GM18867 (cell line): ENCODE measurements around the gene NR2F6.

ENCODE experiments used
- ATAC-seq: cut with Tn5 transposase; IDR thresholded peaks from one replicate; pipeline ENCODE4 v1.9.1; 2021; ENCODE audit warnings: mild to moderate bottlenecking, moderate library complexity; ENCODE audit not compliant: unreplicated experiment

The NR2F6 gene

DNA sequence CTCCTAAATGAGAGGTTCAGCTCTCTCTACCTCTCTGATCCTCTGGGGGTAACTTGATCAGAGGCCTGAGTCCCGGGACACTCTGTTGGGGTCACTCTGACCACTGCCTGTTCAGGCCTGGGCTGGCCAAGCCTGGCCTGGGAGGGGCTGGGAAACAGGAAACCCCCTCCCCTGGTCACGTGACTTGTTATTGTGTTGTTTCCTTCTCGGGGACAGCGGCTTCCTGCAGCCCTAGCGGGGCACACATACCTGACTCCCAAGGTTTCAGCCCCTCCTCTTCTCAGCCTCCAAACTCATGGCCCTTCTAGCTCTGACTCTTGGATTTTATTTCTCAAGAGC lies 18.9 kb upstream of the NR2F6 start, which contains the start of gene USHBP1:
Gene USHBP1, minus strand, starts transcription at position 105 of the 339 bp plus-strand sequence. CDS start 446 bp downstream, outside the sequence.
- ATAC-seq, result no peak

DNA sequence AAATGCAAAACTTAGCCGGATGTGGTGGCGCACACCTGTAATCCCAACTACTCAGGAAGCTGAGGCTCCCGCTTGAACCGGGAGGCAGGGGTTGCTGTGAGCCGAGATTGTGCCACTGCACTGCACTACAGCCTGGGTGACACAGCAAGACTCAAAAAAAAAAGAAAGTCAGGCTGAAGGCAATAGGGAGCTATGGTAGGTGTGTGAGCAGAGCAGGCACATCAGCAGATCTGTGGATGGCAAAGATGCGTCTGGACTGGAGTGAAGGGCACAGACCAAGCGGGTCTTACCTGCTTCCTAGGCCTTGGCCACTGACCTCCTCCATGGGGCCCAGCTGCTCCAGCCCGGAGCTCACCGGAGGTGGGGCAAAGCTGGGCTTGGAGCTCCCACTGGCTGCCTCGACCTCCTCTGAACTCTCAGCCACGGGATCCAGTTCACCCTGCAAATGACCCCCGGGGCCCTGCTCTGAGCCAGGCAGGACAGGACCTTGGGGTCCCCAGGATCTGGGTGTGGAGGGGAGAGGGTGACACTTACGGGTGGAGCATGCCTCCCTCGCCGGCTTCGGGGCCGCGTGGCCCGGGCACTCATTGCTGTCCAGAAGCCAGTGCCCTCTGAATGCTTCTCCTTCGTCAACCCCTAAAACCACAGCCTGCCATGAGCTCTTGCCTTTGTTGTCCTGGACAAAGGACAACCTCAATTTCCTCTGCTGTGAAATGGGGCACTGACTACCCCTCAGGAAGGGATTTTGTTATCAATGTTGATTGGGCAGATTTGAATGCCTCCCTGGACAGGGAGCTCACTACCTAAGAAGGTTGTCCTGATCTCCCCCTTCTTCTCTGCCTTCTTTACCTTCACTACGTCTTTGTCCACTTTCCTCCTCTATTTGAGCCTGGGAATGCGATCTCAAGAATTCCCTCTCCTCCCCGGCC lies 18.3 kb upstream of the NR2F6 start:
- no peak for ATAC-seq

DNA sequence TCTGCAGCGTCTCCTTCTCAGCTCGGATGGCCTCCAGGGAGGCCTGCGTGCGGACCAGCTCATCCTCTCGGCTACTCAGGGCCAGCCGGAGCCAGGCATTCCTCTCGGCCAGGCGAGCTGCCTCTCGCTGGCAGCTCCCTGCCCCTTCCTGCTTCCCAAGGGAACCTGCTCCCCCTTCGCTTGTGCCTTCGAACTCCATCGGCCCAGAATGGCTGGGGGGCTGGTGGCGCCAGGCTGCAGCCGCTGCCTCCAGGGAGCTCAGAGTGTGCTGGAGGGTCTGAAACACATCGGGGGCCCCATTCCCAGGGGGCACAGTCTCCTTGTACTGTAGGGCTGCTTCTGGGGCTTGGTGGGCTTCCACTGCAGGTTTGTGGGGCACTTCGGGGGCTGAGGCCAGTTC lies 16.8 kb upstream of the NR2F6 start:
- ATAC-seq, result no peak

DNA sequence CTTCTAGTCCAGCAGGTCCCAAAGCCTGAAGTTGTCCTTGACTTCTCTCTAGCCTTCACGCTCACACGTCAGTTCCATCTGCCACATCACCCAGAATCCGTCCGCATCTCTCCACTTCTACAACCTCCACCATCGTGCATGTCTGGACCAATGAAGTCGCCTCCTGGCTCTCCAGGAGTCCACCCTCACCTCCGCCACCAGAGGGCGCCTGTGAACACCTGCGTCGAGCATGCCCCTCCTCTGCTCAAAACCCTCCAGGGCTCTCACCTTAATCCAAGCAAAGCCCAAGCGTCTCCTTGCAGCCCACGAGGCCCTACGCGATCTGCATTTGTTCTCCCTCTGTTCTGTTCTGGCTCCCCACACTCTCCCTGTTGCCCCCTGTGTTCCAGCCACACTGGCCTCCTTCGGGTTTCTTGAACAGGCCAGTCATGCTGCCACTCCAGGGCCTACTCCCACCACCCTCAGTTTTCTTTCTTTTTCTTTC lies 15.2 kb upstream of the NR2F6 start:
- peak; percentile 73 for ATAC-seq

GRCh38 chr19:17259934-17260333 lies 14.2 kb upstream of the NR2F6 start:
- ATAC-seq, result no peak

DNA sequence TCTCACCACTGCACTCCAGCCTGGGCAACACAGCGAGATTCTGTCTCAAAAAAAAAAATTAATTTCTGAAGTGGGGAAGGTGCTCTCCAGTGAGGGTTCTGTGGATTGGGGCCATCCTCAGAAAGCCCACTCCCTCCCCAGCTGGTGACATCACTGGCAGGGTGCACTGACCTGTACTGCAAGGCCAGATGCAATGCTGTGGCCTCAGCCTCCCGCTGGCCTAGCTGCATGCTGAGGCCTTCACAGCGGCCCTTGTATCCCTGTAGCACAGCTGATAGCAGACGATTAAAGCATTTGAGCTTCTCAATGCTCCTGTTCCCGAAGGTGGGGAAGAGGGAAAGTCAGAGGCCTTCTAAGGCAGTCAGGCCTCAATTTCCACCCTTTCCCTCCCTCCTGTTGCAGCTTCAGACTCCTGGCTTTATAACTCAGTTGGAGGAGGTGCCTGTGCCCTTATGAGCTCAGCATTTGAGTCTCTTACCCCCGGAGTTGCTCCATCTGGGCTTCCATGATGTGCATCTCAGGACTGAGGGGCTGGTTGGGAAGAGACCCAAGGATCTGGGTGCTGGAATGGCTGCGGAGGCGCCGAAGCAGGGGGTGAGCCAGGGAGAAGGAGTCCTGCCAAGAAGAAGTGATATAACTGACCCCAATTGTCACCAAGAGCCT lies 13.5 kb upstream of the NR2F6 start:
- no peak for ATAC-seq

DNA sequence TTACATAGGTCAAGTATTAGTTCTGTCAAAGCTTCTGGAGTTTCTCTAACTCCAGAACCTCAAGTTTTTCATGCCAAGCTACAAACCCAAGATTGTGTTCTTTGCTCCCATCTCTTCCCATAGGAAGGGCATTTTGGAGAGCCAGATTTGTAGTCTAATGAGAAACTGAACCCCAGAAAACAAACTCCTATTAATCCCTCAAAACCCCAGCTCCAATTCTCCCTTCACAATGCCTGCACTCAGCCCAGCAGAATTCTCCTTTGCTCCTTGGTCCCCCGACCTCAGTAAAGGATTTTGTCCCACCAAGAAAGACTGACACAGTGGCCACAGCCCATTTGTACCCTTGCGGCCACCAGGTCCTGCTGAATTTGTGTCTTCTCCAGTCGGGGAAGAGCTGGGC lies 10.4 kb upstream of the NR2F6 start:
- ATAC-seq, result no peak

DNA sequence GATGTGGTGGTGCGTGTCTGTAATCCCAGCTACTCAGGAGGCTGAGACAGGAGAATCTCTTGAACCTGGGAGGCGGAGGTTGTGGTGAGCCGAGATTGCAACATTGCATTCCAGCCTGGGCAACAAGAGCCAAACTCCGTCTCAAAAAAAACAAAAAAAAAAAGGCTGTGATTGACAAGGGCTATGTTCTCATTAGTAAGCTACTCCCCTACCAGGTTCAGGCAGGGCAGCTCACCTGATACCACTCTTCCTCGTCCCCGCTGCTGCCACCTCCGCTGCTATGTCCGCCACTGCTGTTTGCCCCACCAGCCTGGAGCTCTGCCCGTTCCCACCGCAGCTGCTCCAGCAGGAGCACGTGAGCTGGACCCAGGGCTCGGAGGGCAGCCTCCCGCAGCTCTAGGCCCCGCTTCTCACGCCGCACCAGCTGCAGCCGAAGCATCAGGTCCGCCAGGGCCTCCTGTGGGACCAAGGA lies 9.5 kb upstream of the NR2F6 start:
- no peak for ATAC-seq

DNA sequence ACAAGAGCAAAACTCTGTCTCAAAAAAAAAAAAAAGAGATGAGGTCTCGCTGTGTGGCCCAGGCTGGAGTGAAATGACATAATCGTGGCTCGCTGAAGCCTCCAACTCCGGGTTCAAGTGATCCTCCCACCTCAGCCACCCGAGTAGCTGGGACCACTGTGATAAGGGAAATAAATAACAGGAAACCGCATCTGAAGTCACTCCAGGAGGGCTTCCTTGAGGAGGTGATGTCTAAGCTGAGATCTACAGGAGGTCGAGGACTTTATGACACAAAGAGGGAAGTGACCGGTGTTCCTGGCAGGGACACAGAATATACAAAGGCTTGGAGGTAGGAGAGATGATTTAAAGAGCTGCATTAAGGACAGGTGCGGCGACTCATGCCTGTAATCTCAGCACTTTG lies 8.9 kb upstream of the NR2F6 start:
- ATAC-seq, result no peak

GRCh38 chr19:17249887-17250548 lies 4.3 kb upstream of the NR2F6 start:
- ATAC-seq, result no peak

DNA sequence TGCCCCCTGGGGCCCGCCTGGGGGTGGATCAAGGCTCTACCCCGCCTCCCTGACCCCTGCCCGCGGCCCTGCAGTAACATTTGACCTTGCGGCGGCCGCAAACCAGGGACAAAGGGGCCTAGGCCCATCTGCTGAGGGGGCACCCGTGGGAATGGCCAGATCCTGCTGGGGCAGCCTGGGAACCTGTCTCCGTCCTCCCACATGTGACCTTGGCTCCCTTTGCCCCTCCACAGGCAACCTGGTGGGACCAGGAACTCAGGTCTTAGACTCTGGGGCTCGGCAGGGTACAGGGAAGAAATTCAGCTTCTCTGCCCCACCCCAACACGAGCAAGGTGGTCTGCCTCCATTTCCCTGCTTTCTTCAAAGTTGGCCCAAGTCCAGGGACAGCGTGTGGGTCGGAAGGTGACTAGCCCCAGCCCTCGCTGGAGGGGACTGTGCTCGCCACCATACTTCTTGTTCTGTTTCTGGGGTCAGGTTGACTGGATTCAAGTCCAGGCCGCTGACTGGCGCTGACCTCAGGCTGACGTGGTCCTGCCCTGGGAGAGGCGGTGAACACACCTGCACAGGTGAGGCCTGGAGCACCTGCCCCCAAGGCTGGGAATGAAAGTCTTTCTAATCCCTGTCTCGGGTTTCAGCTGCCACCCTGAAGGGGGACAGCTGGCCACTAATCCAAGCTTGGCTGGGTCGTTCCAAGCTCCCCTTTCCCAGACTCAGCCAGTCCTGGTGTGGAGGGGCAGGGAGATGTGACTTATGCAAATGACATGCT lies 2.5 kb upstream of the NR2F6 start:
- ATAC-seq, result no peak

DNA sequence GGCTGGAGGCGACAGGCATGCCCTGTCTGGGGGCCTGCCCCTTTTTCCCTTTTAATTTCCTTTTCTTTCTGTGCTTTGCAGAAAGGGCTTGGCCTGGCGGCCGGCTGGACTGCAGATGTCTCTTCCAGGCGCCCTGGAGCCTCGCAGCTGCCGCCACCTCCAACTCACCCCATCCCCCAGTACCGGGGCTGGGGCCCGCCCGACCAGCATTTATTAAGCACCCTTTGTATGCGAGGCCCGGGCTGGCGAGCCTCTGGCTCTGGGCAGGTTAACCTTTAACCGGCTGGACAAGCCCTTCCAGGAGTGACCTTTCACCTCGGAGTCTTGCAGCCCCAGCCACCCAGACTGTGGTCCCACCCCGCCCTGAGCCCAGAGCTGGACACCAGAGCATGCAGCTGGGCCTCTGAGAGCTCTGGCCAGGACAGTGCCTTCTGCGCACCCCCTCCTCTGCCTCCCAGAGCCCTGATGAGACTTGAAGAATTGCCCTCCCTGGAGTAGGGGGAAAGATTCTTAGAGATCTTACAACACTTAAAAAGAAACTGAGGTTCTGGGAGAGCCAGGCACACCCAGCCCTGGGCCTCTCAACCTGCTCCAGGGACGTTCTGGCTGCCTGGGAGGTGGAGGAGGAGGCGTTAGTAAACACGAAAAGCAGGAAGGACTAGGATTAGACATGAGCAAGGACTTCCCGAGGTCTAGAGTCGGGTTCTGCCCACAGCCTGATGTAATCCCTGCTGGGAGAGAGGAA lies 1.1 kb upstream of the NR2F6 start:
- no peak for ATAC-seq

DNA sequence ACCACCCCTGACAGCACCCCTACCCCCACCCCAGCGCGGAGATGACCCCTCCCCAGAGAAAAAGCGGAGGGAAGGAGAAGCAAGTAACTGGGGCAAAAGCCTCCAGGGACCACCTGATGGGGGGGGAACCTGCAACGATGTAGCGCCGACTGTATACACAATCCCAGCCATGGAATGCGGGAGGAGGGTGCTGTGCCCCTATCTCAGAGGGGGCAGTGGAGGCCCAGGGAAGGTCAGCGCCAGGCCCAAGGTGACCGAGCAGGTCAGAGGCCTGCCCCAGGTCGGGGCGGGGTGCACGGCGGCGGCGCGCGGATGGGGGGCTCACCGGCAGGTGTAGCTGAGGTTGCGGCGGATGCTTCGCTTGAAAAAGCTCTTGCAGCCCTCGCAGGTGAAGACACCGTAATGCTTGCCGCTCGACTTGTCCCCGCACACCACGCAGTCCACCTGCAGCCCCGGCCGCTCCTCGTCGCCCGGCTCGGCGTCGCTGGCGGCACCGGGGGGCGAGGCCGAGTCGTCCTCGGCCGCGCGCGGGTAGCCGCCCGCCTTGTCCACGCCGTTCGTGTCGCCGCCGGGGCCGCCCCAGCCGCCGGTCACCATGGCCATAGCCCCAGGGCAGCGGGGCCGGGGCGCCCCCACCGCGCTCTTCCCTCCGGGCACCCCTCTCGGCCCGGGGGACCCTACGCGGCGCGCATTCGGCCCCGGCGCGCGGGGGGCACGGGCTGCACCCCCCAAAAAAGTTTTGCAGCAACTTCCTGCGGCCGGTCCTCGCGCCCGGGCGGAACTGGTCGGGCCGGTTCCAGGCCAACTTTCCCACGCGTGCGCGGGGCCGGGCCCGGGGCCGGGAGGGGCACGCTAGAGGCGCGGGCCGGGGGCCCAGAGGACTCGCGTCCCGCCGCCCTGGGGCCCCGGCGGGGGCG lies 843 bp downstream of the NR2F6 start:
- ATAC-seq, result peak; percentile 6

GRCh38 chr19:17243830-17244617 lies 1.7 kb downstream of the NR2F6 start:
- no peak for ATAC-seq

DNA sequence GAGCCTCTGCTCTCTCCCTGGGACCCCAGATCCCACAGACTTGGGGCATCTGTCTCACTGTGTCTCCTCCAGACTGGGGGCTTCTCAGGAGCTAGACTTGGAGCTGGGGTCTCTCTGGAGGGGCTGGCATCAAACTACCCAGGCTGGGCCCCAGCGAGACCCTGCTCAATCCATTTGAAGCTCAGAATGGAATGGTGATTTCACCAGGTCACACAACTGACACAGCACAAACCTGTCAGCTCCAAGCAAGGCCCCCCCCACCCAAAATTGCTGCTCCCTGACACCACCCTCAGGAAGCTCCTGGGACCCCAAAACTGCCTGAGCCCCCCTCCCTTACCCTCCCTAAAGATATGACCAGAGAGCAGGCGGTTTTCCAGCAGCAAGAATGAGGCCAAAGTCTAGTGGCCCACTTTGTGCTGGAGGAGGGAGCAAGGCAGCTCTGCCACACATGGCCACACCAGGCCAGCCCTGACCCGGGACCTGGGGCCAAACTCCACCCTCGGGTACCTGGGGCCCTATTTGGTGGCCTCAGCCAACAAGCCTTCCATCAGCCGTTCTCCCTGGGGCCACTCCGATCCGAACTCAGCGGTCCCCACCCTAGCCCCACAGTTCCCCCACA lies 2.4 kb downstream of the NR2F6 start:
- no peak for ATAC-seq

- no peak for ATAC-seq
These were observed 3.1 kb downstream of the NR2F6 start for GRCh38 chr19:17242431-17243208.

DNA sequence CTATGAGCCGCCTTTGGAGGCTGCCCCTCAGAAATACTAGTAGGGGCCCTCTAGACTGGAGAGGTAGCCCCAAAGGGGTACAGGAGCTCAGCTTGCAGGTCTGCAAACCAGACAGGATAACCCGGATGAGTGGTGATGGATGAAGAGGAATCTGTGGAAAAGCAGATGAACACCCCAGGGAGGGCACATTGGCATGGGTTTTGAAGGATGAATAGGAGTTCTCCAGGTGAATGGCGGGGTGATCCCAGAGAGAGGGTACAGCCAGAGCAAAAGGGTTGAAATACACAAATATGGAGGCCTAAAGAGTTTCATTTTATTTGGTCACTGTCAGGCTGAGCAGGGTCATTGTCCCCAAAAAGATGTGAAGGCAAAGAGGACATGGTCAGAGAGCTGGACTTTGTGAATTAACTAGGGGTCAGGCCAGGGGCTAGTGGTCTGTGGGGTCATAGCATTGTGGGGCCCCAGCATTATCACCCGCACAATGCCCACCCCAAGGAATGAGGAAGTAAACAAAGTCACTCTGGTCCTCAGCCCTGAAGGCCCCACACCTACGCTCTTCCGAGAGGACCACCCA lies 4.8 kb downstream of the NR2F6 start:
- no peak for ATAC-seq
